Hematopoietic multipotent progenitor cell treated with erythropoietin and hydrocortisone succinate and interleukin-3 and kit ligand, for 4 days (in vitro differentiated cells): ENCODE data around the gene LRP1B.
"Not testable (repeated sequence)": the region's sequence is repeated elsewhere in the genome, so short reads cannot be mapped to it uniquely, and the experiment has no call there.

Source experiments
- DNase-seq: peaks from one replicate; pipeline ENCODE4 v3.0.0-alpha.2; 2015

LRP1B gene

DNA sequence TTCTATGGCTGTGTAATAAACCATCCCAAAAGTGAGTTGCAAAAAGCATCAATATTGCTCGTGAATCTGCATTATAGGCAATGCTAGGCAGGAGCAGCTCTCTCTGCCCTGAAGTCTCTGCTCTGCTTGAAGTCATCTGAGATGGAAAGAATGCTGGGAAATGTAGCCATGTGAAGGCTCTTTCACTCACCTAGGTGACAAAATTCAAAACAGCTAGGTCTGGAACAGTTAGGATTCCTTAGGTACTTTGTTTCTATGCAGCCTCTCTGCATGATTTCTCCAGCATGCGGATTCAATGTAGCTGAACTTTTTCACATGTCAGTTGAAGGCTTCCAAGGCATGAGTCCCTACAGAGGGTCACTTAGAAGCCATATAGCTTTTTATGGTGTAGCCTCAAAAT, 1383.7 kb downstream of the LRP1B start:
- DNase-seq, result no peak

GRCh38 chr2:140744379-140744778, 1386.4 kb downstream of the LRP1B start:
- DNase-seq, result no peak

DNA sequence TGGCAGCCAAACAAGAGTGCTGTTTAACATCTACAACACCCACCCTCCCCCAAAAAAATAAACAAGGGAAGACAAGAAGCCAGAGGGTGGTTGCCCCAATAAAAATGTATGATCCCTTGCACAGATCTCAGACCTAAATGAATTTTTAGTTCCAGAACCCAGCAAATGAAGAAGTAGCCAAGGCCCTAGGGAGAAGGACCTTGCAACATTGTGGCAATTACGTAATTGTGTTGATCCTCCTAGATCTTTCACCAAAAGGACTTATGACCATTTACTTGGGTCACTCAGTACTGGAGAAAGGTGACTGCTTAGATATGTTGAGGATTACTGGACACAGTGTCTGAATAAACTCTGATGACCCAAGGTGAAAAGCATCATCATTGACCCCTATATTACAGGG, 1393.8 kb downstream of the LRP1B start:
- no peak for DNase-seq

- no peak for DNase-seq
Observed at GRCh38 chr2:140734992-140735391, 1395.8 kb downstream of the LRP1B start.

DNA sequence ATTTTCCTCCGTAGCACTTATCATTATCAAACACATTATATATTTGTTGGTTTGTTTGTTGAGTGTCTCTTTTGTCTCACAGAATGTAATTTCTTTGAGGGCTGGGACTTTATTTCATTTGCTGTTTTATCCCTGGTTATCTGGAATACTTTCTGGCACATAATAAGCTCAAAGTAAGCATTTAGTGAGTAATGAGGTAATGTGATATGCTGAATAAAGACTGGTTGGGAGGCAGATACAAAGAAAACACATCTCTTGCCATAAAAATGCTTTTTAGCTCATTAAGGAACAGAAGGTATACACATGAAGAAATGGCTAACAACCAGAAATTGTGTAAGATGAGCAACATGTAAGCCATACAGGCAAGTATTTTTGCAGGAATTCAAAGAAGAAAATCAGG, 1411.8 kb downstream of the LRP1B start:
- DNase-seq, result no peak

DNA sequence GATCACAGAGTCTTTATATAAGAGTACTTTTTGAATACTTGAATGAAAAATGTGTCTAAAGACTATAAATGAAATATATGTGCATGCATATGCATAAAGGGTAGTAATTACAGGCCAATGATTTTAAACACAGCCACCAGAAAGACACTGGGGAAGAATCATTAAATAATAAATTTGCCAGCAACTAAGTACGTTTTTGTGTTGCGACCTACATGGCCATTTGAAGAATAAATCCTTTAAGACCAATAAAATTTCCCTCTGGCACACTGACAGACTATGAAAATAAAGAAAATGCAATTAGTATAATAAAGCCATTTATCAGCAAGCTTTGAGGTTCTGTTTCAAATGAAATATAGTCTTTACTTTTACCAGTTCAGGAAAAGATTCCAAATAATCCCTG, 1413.3 kb downstream of the LRP1B start:
- DNase-seq, result no peak

GRCh38 chr2:140714586-140714985, 1416.2 kb downstream of the LRP1B start:
- DNase-seq, result no peak

DNA sequence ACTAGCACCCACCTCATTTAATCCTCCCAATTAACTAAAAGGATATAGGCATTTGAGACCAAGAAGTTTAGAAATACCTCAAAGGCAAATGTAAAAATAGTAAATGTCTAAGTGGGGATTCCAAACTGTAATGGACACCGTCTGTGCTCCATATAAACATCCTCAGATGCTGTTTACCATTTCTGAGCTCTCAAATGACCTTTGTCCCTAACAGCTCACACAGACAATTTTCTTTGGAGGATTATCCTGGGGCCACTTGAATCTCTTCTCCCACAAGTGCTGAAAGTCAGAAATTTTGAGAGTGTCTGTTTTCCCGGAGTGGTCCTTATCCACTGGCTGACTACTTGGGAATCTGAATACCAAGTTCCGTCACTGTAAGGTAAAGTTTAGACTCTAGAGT, 1418.9 kb downstream of the LRP1B start:
- DNase-seq, result no peak

GRCh38 chr2:140701726-140702125, 1429.1 kb downstream of the LRP1B start:
- no peak for DNase-seq

DNA sequence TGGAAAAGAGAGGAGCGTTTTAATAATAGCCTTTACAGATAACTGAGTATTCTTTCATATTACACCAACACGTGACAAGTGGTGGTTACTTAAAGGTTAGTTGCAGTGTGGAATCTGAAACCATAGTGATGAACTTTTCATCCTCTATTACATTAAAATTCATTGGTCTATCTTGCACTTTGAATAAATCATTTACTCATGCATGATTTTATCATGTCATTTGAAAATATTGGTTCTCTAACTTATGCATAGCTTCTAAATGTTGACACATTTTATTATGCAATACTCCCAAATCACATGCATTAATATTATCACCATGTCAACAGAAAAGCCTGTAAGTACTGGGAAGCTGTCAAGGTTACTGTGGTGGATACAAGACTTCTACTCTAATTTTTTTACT, 1432.2 kb downstream of the LRP1B start:
- DNase-seq, result no peak

DNA sequence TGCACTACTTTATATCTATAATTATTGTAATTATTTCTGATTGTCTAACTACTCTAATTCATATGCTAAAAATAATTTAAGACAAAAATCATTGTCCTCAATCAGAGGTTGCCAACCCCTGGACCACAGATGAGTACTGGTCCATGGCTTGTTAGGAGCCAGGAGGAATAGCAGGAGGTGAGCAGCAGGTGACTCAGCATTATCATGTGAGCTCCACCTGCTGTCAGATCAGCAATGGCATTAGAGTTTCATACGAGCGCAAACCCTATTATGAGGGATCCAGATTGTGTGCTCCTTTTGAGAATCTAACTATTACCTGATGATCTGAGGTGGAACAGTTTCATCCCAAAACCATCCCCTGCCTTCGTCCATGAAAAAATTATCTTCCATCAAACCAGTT, 1434.4 kb downstream of the LRP1B start:
- DNase-seq, result no peak

GRCh38 chr2:140695155-140695554, 1435.7 kb downstream of the LRP1B start:
- DNase-seq, result no peak

- no peak for DNase-seq
Observed at GRCh38 chr2:140687825-140688224, 1443.0 kb downstream of the LRP1B start.

- no peak for DNase-seq
Observed at GRCh38 chr2:140683658-140684057, 1447.2 kb downstream of the LRP1B start.

DNA sequence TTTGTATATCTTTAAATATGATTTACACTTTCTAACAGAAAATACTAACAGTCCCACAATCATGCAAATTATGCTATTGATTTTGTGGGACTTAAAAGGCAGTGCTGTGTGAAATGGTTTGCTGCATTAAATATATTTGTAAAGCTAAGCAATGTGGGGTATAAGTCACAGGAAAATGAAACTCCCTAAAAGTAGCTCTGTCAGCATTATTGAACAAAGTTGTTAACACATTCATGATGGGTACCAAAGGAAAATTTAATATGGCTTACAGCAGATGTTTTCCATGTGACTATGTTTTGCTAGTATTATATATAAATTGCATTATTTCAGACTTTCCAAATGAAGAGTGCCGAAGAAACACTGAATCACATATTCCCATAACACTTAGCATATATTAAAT, 1450.0 kb downstream of the LRP1B start:
- no peak for DNase-seq

GRCh38 chr2:140679752-140680151, 1451.1 kb downstream of the LRP1B start:
- no peak for DNase-seq

DNA sequence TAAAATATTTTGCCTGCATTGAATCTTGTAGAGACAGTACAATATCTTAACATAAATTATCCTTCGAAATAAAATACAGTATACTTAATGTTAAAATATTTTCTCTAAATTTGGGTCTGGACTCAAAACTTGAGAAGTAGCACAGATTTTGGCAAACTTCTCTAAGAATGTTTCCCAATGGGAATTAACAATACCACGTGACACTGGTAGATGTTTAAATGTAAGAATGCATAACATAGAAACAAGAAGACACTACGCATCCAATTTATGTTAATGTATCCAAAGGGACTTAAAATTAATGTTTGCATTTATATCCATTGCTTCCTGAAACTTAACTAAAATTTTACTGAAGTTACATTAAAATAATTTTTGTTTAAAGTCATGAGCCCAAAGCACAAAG, 1460.9 kb downstream of the LRP1B start:
- DNase-seq, result no peak

- DNase-seq, result no peak
Observed at GRCh38 chr2:140667203-140667602, 1463.6 kb downstream of the LRP1B start.

DNA sequence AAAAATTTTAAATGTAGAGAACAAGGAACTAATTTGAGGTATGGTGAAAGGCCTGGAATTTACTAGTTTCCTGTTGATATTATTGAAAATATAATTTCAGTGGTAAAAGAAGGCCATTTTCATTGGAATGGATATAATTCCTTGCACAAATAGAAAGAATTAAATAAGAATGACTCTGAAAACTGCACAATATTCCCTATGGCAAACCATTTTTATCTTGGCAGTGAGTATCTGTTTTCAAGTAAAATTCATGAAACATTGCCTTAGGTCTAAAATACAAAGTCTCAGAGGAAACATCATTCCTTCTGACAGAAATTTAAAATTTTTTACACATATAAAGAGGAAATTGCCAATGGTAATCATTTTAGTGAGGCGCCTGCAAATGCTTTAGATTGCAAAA, 1468.3 kb downstream of the LRP1B start:
- DNase-seq, result no peak

DNA sequence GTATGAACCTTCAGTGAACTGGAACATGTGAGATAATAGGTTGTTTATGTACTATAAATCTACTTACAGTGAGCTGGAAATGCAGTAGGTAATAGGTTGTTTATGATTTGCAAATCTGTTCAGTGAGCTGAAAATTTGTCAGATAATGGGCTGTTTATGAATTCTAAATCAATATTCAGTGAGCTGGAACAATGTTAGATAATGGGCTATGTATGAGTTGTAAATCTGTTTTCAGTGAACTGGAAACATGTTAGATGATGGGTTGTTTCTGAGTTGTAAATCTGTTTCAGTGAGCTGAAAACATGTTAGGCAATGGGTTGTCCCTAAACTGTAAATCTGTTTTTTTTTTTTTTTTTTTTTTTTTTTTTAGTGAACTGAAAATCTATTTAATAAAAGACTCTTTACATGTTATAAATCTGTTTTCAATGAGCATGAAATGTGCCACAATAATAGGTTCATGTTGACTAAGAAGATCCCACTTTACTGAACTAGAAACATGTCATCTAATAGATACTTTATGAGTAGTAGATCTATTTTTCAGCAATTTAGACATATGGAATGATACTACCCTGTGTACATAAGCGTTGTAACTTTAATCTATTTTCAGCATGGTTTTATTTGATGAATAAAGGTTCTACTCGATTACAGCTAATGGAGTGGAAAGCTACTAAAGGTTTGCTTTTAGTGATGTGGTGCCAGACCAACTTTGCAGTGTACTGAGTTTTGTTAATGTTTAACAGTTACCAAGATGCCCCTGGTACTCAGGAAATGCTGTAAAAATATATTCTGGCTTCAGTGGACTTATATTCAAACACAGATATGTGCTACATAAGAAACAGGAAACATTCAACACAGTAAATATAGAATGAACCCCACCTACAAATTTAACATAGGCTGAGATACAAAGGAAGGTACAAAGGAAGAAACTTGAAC, 1471.8 kb downstream of the LRP1B start:
- no peak for DNase-seq

DNA sequence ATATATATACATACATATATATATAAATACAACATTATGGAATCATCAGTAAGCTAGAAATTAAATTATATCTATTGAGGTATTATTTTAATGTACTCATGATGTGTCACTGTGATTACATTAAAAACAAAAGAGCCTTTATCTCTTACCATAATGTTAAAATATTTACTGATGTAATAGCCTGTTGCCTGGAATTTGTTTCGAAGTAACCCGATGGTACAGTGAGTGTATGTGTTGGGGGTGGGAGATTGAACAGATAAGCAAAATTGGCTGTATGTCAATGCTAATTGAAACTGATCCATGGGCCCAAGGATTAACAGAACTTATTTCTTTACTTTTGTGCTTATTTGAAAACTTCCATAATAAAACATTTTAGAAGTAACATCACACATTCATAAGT, 1473.2 kb downstream of the LRP1B start:
- DNase-seq, result no peak

- DNase-seq, result no peak
Observed at GRCh38 chr2:140654565-140654964, 1476.3 kb downstream of the LRP1B start.

DNA sequence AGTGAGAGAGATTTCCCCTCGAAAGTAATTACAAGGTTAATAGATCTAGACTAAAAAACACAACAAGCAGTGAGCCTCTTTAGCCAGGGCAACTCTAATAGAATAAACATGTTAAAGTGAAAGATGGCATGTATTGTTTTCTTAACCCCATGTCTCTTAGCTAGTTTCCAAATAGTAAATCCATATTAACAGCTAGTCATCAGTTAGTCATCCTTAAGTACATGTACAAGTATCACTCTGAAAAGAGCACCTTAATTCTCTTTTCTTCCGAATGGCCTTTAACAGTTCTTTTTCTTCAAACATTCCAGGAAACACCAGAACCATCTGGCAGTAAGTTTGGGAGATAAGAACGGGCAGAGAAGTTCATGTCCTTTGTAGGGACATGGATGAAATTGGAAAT, 1480.0 kb downstream of the LRP1B start:
- DNase-seq, result no peak

DNA sequence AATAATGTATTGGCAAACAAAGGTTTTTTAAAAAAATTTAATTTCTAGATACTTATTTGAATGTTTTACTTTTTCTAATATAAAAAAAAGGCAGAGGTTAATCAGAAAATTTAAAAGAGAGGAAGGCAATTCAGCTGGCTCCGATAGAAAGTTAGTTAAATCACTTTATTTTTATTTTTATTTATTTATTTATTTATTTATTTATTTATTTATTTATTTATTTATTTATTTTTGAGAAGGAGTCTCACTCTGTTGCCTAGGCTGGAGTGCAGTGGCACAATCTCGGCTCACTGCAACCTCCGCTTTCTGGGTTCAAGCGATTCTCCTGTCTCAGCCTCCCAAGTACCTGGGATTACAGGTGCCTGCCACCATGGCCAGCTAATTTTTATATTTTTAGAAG, 1480.7 kb downstream of the LRP1B start:
- DNase-seq, result not testable (repeated sequence)

DNA sequence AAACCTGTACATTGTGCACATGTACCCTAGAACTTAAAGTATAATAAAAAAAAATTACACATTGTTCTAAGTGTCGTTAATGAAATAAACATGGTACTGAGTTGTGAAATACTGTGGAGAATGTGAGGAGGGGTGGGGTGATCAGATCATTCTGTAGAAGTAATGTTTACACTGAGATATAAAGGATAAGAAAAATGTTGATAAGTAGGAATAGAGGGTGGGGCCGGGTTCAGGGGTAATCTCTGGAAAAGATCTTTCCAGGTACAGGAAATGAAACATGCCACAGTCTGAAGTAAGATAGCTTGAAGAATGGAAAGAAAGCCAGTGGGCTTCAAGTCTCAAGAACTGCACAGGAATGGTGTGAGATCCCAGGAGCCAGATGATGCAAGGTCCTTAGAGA, 1482.4 kb downstream of the LRP1B start:
- DNase-seq, result no peak
